GM19099 (cell line): ENCODE measurements around the gene SEPTIN11.
A peak's percentile ranks its signal among the peaks of the same experiment; 100 is the strongest.

Experiments used
- POLR2A ChIP-seq: IDR thresholded peaks from 3 replicates; pipeline ENCODE4 v1.6.1; 2011; ENCODE audit warnings: low read depth; ENCODE audit not compliant: insufficient read length; ENCODE audit errors: extremely low read depth

SEPTIN11 gene

DNA sequence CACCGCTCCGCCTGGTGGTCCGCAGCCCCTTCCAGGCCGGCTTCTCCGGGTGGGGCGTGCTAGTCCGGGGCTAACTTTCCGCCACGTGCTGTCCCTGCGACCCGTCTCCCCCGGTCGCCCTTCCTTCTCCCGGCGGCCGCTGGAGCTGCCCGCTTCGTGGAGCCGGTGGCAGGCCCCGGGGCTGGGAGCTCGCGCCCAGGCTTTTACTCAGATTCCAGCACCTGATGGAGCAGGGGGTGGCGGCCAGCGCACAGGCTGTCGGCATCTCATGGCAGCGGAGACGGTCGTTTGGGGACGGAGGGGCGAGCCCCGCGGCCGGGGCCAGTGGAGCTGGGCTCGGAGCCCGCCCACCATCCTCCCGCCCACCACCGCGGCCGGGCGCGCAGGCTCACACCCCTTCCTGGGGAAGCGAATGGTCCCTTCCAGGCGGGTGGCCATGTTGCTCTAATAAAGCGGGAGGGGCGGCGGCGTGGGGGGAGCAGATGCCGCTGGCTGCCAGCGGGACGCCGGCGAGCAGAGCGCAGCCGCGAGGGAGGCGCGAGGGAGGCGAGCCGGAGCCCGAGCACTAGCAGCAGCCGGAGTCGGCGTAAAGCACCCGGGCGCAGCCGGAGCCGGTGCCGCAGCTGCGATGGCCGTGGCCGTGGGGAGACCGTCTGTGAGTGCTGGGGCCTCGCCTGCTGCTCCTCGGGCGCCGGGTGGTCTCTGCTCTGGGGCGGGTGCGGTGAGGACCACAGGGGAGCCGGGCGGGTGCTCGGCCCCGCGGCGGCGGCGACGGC, at the start of gene SEPTIN11:
TSS of gene SEPTIN11 (plus strand) at position 477 of the 776 bp plus-strand sequence. CDS start at position 629, 152 bp downstream.
- TF ChIP-seq POLR2A, result peak; percentile 98

DNA sequence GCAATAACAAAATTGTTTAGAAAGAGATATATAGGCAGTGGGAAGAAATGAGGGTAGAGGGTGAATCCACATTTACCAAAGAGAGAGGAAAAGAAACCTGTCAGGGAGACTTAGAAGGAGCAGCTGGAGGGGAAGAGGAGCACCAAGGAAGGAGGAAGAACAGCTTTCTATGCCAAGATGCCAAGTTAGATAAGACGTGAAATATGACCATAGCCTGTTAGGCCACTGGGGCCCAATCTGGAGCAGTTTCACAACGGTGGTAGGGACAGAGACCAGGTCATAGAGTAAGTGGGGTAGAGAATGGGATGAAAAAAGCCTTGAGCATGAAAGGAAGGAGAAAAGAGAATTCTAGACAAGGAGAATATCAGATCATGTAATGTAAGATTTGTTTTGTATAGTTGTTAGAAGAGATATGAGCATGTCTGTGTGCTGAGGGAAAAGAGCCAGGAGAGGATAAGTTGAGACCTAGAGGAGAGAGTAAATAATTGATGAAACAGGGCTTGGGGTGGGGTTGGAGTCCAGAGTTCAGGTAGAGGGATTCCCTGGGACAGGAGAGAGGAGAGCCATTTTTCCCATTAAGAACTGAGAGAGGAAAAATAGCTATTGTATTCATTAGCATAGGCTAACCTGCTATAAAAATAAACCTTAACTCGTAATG, 47.2 kb upstream of the SEPTIN11 start:
- no peak for TF ChIP-seq POLR2A

DNA sequence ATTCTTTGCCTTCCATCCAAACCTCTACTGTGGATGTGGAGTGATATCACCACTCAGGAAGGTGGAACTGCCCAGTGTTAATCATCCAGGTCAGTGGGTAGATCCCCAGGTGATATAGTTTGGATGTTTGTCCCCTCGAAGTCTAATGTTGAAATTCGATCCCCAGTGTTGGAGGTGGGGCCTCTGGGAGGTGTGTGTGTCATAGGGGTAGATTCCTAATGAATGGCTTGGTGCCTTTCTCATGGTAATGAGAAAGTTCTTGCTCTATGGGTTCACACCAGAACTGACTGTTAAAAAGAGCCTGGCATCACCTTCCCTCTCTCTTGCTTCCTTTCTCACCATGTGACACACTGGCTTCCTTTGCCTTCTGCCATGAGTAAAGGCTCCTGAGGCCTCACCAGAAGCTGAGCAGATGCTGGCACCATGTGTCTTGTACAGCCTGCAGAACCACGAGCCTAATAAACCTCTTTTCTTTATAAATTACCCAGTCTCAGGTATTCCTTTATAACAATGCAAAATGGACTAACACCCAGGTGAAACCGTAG, 44.8 kb upstream of the SEPTIN11 start:
- no peak for TF ChIP-seq POLR2A

DNA sequence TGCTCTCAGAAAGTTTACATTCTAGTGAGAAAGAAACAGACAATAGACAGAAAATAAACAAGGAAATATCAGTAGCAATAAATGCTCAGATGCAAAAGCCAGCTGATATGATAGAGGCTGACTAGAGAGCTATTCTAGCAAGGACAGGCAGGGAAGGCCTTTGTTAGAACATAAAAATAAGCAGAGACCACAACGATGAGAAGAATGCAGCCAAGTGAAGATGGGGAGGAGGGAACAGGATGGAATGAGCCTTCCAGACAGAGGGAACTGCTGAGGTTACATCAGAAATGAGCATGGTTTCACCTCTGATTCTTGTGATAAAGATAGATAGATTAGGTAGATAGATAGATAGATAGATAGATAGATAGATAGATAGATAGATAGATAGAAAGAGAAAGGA, 44.0 kb upstream of the SEPTIN11 start:
- TF ChIP-seq POLR2A, result no peak

DNA sequence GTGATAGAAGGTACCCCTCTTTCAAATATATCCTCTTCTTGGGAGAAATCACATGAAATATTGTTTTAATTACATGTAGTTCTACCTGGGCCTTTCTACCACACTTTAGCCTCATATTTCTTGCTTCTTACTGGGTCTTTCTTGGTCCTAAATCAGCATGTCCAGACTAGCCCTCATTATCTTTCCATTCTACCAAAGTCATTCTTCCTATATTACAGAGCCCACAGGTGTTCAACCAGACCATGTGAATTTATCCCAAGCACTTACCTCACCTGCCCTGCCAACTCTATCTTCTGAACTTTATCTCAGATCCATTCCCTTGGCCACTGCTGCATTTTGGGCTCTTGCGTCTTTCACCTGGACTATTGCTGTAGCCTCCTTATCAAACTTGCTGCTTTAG, 39.8 kb upstream of the SEPTIN11 start:
- TF ChIP-seq POLR2A, result no peak

DNA sequence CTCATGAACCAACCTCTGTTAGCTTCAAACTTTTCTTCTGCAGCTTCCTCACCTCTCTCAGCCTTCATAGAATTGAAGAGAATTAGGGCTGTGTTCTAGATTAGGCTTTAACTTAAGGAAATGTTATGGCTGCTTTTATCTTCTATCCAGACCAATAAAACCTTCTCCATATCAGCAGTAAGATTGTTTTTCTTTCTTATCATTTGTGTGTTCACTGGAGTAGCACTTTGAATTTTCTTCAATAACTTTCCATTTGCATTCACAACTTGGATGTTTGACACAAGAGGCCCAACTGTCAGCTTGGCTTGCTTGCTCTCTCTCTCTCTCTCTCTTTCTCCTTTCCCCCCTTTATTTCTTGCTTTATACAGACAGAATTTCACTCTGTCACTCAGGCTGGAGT, 28.8 kb upstream of the SEPTIN11 start:
- no peak for TF ChIP-seq POLR2A

DNA sequence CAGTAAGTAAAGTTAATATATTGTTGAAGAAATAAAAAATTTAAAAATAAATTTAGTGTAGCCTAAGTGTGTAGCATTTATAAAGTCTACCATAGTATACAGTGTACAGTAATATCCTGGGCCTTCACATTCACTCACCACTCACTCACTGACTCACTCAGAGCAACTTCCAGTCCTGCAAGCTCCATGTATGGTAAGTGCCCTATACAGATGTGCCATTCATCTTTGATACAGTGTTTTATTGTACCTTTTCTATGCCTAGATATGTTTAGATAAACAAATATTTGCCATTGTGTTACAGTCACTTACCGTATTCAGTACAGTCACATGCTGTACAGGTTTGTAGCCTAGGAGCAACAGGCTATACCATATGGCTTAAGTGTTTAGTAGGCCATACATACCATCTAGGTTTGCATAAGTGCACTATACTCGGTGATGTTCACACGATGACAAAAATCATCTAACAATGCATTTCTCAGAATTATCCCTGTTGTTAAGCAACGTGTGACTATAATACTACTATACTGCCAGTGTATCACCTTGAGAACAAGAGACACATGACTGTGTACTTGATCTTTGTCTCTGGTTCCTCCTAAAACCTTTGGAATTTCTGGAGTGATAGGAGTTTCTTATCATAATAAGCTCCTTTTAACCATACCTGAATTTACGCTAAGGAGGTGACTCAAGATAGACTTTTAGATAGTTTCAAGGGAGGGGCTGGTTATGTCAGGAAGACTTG, 25.8 kb upstream of the SEPTIN11 start:
- no peak for TF ChIP-seq POLR2A

DNA sequence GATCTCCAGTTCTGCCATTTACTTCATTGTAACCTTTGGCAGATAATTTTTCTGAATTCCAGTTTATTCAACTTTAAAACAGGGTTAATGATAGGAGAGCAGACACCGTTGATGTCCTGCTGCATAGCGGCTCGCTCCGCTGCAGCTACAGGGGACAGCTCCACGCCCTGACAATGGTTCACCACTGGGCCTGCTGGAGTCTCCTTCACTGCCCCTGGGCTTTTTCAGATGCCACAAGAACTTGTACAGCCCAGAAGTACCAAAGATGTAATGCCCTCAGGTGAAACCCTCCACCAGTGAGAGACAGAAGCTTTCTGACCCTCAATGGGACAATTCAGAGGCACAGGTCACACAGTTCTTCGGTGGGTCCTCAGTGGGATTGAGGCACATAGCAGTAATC, 22.7 kb upstream of the SEPTIN11 start:
- no peak for TF ChIP-seq POLR2A

DNA sequence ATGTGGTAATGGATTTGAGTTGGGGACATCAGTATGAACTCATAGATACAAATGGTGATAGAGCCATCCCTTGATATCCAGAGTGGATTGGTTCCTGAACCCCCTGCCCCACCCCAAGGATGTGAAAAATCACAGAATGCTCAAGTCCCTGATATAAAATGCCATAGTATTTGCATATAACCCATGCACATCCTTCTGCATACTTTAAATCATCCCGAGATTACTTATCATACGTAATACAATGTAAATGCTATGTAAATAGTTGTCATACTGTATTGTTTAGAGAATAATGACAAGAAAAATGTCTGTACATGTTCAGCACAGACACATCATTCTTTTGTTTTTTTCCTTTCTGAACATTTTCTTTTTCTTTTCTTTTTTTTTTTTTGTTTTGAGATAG, 18.9 kb upstream of the SEPTIN11 start:
- TF ChIP-seq POLR2A, result no peak

DNA sequence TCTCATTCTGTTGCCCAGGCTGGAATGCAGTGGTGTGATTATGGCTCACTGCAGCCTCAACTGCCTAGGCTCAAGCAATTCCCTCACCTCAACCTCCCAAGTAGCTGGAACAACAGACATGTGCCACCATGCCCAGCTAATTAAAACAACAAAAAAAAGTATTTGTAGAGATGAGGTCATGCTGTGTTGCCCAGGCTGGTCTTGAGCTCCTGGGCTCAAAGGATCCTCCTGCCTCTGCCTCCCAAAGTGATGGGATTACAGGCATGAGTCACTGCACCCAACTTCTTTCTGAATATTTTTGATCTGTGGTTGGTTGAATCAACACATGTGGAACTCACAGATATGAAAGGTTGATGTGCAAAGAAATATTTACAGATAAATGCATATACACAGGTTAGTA, 18.5 kb upstream of the SEPTIN11 start:
- no peak for TF ChIP-seq POLR2A

DNA sequence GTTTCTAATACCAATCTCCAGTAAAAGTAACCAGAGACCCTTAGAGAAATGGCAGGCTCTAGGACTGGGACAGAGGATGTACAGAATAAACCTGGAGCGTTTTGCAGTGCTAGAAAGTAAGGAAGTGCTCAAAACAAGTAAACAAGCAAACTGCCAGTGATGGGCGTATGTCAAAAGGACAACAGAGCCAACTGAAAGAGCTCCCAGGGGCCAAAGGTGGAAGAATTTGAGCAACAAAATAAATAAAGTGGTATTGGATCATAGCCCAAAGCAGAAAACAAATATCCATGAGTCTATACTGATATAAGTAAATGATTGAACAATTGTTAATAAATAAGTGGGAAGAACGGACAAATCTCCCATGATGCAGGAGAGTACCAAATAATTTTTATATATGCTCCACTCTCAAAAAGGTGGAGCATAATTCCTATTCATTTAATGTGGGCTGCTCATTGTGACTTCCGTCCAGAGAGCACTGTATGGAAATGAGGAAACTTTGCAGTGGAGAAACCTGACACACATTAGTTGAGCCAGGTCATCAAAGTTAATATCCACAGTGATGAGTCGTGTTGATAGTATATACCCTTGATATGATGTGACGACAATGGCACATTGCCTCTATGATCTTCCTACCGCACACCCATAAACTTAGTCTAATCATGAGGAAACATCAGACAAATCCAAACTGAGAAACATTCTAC, 17.8 kb upstream of the SEPTIN11 start:
- TF ChIP-seq POLR2A, result no peak

DNA sequence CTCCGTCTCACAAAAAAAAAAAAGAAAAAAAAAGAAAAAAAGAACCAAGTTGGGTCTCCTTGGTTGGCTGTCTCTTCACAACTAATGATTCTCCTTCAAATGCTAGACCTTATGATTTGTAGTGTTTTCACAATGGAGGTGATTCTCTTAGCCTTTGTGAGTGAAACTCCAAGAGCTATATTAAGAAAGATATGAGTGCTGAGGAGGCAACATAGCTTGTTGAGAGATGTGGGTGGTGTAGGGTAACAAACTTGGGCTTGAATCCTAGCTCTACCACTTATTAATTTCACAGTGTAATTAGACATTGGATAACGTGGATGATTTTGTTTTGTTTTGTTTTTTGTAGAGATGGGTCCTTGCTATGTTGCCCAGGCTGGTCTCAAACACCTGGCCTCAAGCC, 10.4 kb upstream of the SEPTIN11 start:
- no peak for TF ChIP-seq POLR2A

DNA sequence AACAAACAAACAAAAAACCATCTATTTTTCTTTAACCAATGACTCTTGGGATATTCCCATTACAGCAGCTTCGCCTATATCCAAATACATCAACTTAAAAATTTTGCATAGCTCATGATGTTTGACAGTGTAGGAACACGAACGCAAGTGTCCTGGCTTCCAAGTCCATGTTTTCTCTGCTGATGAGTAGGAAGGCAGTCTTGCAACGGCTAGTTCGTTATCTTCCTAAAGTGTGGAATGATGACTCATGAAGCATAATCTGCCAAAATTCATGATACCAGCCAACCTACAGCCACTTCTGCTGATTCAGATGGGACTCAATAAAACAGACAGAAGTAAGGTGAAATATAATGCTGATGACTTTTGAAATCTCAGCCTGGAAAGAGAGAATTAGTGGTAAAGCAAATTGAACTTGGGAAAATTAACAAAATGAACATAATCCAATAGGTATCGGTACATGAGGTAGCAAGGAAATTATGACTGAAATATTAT, 6.4 kb upstream of the SEPTIN11 start:
- no peak for TF ChIP-seq POLR2A

DNA sequence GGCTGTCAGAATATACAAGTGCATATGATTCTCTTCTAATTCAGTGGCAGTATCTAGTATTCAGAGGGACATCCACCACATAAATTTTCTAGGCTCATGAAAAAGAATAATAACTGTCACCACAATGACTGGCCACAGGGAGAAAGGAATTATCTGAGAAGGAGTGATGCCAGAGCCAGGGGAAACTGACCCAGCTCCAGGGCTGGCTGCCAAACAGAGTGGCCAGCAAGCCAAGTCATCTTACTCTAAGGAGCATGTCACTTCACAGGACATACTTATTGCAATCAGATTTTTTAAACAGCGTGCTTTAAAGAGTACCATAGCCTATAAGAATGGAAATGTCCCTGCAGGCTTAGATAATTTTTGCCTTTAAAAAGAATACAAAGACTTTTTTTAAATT, 5.8 kb upstream of the SEPTIN11 start:
- TF ChIP-seq POLR2A, result no peak

DNA sequence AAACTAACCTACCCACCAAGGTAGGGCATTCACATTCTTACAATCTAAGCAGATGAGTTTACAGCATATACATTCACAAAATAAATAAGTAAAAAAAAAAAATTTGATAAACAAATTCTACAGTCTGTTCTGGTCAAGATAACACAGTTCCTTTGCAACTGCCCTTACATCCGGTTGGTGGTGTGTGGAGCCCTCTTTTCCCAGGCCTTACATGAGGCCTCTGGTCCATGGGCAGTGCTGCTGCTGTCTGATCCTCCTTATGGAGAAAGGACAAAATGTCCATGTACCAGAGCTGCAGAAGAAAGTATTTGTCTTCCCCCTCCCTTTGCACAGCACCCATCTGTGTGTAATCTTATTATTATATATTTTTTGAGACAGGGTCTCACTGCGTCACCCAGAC, 2.2 kb upstream of the SEPTIN11 start:
- TF ChIP-seq POLR2A, result no peak
